Forelimb muscle (tissue), 1 donor: Measurements from ENCODE around the gene KLK5. TPM values are rescaled to one million over a fixed set of nuclear protein-coding genes. Genes with fewer than 3 reads are reported as not detected.

ENCODE experiments used
- DNase-seq: peaks from one replicate; pipeline ENCODE4 v3.0.0-alpha.2; 2013; ENCODE audit warnings: low read depth
- polyA plus RNA-seq: library from polyadenylated mRNA; unstranded; fragments of 120-200 nt; gene quantifications from one replicate; pipeline ENCODE4 v1.2.1, GENCODE V29; 2013; ENCODE audit not compliant: insufficient read length

Gene KLK5
- polyA plus RNA-seq, 1 donor, result not detected

DNA sequence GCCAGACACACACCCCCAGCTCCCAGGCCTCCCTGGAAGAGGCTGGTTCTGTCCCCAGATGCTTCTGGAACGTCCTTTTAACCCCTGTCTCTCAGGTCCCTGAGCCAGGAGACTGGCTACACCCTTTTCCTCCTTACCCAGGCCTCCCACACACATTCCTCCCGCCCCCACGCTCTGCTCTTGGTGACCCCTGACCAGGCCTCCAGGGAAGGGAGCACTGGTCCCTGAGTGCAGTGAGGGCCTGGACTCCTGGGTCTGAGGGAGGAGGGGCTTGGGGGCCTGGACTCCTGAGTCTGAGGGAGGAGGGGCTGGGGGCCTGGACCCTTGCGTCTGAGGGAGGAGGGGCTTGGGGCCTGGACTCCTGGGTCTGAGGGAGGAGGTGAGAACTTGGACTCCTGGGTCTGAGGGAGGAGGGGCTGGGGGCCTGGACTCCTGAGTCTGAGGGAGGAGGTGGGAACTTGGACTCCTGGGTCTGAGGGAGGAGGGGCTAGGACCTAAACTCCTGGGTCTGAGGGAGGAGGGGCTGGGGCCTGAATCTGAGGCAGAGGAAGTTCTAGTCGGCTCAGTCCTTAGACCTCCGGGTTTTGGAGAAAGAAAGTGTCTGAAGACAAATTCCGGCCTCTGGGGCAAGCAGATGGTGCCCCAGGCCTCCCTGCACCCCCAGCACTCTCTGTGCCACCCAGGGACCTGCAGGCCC lies 16.0 kb upstream of the KLK5 start:
- DNase-seq, result no peak

DNA sequence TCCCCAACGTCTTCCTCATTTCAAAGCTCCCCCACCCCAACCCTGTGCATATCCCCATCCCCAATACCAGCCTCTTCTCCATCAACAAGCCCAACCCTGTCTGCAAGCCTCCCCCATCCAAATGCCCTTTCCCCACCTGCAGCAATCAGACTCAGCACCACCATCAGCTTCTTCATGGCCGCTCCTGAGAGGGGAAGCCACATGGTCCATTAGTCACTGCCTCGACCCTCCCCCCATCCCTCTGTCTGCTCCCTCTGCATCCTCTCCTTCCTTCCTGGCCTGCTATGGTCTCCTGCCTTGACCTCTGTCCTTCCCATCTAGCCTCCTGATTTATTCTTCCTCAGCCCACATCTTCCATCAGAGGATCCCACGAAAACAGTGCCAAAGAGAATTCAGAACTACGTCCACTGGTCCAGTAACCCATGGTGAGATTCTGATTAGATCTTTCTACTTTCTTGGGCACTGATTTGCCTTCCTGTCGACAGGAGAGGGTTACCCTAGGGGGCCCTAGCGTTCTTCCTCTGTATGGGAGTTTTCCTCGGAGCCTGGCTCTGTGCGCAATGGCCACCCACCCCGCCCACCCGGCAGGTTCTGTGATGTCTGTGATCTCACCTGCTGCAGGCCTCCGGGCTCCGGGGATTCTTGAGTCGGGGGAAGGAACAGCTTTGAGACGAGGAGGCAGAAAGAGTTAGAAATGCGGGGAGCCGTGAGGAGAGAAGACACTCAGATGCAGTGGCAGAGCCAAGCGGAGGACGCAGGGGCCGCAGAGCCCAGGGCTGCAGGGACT lies 15.3 kb upstream of the KLK5 start:
- no peak for DNase-seq

DNA sequence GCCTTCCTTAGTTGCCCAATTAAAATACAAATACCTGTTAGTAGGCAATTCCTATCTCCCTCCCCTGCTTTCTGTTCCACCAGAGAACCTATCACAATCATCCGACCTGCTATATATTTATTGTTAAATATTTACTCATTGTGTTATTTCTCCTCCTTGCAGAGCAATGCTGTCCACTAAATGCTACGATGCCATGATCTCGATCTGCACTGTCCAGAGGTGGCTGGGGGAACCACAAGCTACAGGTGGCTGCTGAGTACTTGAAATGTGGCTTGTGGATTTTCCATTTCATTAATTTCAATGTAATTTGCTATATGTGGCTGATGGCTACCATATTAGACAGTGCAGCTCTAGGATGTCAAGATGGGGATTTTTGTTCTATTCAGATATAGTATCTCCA lies 11.4 kb upstream of the KLK5 start:
- no peak for DNase-seq

DNA sequence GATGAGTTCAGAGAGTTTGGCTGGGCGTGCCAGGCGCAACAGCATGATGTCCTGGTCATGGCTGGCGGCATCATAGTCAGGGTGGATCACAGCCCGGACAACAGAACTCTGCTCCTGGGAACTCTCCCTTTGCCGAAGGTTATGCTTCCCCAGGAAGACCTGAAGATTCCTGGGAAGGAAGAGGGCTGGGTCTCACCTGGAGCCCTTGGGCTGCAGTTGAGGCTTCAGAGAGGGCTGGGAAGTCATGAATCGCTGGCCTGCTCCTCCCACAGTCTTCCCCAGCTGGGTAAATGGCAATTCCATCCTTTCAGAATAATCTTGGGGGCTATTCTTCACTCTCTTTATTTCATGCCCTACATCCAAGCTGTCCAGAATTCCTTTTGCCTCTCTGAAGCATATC lies 10.5 kb upstream of the KLK5 start:
- DNase-seq, result no peak

DNA sequence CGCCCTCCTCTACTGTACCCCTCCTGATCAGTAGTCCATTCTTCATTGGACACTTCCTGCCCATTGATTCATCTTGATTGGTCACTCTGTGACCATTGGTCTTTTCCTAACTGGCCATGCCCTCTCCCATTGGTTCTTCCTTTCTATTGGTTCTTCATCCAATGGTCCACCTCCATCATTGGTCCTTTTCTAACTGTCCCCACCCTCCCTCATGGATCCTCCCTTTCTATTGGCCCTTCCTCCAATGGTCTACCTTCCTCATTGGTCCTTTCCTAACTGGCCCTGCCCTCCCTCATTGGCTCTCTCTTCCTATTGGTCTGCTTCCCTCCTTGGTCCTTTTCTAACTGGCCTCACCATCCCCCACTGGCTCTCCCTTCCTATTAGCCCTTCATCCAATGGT lies 9.4 kb upstream of the KLK5 start:
- DNase-seq, result no peak

DNA sequence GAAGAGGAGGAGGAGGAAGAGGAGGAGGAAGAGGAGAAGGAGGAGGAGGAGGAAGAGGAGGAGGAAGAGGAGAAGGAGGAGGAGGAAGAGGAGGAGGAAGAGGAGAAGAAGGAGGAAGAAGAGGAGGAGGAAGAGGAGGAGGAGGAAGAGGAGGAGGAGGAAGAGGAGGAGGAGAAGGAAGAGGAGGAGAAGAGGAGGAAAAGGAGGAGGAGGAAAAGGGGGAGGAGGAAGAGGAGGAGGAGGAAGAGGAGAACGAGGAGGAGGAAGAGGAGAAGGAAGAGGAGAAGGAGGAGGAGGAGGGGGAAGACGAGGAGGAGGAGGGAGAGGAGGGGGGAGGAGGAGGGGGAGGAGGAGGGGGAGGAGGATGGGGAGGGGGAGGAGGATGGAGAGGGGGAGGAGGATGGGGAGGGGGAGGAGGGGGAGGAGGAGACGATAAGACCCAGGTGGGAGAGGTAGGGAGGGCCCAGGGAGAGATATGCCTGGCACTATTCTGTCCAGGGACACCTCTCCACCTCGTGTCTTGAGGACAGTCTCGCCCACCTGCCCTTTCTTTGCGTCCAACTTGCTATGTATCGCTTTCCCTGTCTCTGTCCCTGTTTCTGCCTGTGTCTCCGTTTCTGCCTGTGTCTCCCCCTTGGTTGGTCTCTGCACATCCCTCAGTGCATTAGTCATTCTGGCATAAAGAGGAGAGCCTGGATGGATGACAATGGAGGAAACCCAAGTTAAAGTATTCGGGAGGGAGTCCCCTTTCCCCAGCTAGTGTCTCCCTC lies 7.1 kb upstream of the KLK5 start:
- DNase-seq, result no peak

DNA sequence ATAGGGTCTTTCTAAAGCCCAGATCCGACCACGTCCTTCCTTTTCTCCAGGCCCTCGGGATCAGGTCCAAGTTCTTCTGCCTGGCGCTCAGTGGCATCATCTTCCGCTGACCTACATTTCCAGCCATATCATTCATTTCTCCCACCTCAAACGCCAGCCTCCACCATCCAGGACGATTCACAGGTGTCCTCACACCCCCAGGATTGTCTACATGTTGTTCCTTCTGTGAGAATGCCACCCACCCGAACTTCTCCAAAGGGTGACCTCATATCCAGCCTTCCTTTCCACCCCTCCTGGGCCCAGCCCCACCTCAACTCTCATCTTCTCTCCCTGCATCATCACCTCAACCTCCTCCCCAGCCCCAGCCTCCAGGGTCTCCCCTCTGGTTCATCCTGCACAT lies 4.7 kb upstream of the KLK5 start:
- no peak for DNase-seq

DNA sequence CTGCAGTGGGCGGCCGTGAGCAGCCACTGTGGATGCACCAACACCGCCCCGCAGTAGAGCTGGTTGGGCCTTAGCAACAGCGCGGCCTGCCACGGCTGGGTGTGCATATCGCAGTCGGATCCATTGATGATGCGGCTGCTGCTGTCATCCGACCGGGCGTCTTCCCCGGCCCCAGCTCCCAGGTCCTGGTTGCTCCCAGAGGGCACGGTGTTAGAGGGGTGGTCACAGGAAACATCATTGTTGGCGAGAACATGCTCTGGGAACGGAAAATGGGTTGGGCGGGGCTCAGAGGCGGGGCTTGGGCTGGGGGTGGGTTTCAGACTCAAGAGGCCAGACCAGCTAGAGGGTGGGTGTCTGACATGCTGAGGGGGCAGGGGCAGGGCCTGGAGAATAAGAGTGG lies 3.0 kb downstream of the KLK5 start:
- DNase-seq, result no peak

DNA sequence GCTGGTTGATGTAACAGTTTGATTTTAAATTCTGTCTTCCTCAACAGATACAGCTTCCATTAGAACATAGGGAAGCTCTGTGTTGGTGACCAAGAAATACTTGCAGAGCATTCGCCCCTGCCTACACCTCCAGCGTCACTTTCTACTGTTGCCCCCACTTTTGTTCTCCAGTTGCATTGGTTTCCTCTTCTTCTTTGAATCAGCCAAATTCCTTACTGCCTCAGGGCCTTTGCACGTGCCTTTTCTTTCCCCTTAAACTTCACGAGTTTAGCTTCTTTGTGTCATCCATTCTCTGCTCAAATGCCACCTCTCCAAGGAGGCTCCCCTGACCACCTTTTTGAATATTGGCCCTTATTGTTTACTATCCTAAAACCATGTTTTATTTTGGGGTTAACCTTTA lies 5.7 kb downstream of the KLK5 start:
- no peak for DNase-seq

DNA sequence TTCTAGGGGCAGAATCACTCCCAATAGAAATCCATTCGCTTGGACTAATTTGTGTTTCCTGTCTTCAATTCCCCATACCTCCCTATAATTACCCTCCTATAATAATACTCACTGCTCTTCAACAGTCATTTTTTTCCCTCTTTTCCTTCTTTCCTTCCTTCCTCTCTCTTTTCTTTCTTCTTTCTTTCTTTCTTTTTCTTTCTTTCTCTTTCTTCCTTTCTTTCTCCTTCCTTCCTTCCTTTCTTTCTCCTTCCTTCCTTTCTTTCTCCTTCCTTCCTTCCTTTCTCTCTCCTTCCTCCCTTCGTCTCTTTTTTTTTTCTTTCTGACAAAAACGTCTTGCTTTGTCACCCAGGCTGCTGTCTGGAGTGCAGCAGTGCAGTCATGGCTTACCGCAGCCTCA lies 8.0 kb downstream of the KLK5 start:
- DNase-seq, result no peak

DNA sequence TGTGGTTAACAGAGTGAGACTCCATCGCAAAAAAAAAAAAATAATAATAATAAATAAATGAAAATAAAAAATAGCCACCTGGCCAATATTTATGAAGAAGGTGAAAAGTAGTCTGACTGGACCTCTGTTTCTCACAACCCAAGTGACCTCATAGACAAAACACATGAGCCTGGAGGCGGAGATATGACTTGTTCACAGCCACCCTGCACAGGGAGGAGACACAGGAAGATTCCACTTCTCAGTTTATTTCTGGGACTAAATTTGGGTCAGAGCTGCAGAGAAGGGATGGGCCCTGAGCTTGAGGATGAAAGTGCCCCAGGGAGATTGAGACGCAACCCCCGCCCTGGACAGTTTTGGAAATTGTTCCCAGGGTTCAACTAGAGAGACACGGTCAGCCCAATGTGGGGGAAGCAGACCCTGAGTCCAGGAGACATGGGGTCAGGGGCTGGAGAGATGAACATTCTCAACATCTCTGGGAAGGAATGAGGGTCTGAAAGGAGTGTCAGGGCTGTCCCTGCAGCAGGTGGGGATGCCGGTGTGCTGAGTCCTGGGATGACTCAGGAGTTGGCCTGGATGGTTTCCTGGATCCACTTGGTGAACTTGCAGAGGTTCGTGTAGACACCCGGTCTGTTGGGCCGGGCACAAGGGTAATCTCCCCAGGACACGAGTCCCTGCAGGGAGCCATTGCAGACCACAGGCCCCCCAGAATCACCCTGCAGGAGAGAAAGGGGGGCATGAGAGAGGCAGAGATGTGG lies 9.6 kb downstream of the KLK5 start:
- no peak for DNase-seq

DNA sequence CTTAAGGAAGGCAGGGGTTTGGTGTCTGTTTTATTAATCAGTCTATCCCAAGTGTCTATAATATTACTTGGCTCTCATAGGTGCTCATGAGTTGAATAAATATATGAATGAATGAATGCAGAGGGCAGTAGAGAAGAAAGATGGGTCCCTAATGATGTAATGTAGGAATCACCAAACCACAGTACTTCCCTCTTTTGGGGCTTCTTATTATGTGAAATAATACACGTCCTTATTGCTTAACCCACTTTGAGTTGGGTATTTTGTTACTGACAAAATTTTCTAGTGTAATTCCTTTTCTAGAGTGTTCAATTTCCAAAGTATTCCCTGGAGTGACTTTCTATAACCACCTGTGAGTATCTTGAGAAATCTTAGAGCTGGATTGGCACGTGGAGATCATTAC lies 13.2 kb downstream of the KLK5 start:
- no peak for DNase-seq

DNA sequence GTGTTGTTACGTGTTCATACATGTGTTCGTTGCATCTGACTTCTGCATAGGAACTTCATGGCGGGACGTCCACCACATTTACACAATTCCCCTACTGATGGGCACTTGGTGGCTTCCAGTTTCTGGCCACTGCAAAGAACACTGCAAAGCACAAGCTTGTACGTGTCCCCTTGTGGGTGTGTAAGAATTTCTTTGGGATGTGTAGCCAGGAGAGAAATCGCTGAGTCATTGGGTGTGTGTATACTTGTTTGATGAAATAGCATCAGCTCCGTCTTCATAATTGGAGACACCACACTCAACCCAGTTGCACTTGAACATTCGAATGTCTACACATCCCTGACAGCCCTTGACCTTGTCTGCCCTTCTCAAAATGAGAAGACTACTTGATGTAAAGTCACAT lies 19.2 kb downstream of the KLK5 start:
- DNase-seq, result no peak

DNA sequence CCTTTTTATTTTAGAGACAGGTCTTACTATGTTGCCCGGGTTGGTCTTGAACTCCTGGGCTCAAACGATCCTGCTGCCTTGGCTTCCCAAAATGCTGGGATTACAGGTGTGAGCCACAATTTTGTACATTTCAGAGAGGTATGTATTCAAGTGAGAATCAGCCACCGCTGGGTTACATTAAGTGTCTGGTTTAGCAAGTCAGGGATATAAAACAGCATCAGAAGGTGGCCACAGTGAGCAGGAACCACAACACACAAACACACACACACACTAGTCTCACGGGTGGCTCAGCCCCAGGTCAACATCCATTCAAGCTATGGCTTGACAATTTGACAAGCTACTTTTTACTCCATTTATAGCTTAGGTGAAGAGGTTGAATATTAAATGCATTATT lies 20.2 kb downstream of the KLK5 start:
- no peak for DNase-seq

DNA sequence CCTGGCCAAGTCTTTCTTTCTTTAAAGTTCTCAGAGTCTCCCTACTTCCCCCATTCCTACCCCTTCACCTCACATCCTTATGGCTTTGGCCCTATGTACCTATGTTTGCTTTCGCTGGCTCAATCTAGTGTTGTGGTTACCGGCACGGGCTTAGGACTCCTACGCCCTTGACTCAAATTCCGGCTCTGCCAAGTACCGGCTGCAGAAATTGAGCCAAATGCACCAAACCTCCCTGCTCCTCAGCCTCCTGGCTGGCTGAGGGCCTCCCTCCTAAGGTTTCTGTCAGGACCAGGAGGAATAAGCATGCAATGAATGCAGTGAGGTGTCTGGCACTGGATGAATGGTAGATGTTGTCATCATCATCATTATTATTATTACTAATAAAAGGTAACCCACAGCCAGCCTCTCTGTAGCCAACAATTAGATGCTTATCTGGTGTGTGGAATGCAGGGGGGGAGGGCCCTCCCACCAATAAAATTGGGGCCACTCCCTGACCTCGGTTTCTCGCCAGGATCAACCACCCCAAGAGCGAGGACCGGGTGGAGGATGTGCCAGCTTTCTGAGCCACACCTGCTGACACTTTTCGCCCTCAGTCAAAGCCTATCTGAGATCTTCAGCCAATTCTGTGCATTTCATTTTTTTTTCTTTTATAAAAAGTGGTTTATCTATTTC lies 20.7 kb downstream of the KLK5 start:
- no peak for DNase-seq

DNA sequence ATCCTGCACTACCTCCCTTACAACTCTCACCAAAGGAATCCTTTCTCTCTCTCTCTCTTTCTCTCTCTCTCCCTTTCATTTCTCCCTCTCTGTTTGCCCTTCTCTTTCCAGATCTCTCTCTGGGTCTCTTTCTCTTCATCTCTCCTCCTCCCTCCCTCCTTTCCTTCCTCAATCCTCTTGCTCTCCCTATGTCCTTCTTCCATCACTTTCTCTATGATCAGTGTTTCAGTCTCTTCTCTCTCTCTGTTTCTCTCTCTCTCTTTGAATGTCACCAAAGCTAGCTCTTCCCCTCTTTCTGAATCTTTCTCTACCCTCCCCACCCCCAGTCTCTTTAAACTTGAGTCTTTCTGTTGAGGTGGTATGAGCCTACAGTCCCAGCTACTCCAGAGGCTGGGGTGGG lies 21.8 kb downstream of the KLK5 start:
- DNase-seq, result no peak

DNA sequence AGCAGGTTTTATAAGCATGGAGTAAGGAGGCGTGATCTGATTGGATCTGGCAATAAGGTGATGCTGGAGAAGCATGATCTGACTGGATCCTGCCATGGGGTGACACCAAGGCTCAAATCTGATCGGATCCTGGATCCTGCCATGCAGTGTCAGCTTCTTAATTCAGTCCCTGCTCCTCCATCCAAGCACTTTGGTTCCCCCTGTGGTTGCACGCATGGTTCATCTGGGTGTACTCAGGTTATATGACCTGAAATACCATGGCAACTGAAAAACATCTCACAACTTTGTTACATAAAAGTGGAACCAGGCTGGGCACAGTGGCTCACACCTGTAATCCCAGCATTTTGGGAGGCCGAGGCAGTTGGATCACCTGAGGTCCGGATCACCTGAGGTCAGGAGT lies 24.0 kb downstream of the KLK5 start:
- no peak for DNase-seq

DNA sequence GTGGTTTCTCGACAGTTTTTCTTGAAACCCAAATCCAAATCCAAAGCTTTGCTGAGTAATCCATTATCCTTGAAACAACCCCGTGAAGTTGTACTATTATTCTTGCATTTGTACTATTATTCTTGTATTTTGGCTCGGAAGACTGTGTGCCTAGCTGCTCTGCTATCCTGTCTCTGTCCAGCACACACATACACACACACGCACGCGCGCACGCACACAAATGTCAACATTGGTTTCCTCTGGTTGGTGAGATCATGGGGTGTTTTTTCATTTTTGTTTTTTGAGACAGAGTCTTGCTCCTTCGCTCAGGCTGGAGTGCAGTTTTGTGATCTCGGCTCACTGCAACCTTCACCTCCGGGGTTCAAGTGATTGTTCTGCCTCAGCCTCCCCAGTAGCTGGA lies 26.7 kb downstream of the KLK5 start:
- no peak for DNase-seq

DNA sequence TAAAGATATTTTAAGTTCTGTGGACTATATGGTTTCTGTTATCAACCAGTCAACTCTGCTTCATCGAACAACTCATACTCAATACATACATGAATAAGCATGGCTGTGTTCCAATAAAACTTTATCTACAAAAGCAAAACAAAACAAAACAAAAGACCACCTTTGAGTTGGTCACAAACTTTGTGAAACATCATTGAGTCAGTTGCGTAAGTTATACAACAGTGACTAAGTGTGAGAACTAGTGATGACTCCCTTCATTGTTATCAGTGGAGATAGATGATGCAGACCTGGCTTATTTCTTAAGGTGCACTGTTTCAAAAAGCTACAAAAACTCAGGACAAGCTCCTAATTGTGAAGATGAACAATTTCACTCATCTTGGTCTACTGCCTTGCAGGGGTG lies 27.1 kb downstream of the KLK5 start:
- no peak for DNase-seq

DNA sequence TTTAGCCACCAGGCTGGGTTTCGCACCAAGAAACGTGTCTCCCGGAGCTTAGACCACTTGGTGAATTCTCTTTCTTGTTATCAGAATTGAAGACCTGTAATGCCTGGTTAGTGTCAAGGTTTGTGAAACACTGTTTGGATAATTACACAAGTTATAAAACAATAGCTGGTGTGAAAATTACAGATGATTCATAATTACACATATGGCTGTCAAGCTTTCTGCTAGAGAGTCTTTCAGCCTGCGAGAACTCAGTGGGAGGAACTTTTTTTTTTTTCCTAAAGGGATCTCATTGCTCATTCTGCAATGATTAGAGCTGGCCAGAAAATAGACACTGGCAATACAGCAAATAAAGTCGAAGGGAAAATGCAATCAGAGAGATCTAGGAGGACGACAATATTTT lies 28.3 kb downstream of the KLK5 start:
- DNase-seq, result no peak

DNA sequence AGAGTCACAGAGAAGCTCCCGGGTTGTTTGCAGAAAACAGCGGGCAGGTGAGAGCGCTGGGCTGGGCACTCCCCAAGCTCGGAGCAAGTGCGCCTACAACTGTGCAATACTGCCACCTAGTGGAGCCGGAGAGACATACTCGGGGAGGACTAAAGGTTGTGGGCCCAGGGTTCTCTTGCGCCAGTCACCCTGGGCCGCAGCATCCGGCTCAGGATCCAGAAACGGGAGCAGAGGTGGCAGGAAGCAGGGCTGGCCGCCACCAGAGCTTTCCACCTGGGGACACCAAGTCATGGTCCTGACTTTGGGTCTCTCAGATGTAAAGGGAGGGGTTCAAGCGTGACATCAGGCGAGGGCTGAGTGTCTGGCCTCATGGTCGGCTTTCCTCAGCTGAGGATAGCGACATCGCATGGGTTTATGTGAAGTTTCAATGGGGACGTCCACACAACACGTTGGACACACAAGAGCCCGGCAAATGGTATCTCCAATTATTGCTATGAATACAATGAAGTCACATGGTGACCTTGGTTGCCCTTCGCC lies 30.5 kb downstream of the KLK5 start:
- DNase-seq, result peak; percentile 36
